LoVo (cell line): ENCODE results near the gene TRPM3.

Source experiments
- DNase-seq: peaks from one replicate; pipeline ENCODE4 v3.0.0-alpha.2; 2016; ENCODE audit warnings: low spot score

TRPM3 gene

GRCh38 chr9:70480405-70480980, 640.9 kb downstream of the TRPM3 start:
- DNase-seq = no peak

DNA sequence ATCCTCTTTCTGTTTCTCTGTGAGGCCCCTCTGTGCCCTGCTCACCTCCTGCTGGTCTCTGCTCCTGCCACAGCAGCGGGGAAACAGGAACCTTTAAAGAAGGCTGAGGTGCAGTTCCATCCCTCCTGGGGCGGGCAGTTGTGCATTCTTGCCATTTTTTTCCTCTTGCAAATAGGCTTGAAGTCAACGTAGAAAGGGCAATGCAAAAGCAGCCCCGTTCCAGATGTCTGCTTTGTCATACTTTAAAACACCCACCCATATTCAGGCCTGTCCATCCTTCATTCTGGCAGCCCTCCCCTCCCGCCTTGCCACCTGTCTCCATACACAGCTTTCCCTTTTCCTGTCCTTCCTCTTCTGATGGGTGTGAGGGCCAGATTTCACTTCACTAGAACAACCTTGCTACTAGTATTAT, 641.5 kb downstream of the TRPM3 start:
- no peak for DNase-seq
